GM18870 (cell line): Measurements from ENCODE around the gene GNG11.
A peak's percentile ranks its signal among the peaks of the same experiment; 100 is the strongest.

Experiments
- ATAC-seq: cut with Tn5 transposase; IDR thresholded peaks from one replicate; pipeline ENCODE4 v1.9.1; 2021; ENCODE audit warnings: moderate library complexity; ENCODE audit not compliant: unreplicated experiment

Gene GNG11

DNA sequence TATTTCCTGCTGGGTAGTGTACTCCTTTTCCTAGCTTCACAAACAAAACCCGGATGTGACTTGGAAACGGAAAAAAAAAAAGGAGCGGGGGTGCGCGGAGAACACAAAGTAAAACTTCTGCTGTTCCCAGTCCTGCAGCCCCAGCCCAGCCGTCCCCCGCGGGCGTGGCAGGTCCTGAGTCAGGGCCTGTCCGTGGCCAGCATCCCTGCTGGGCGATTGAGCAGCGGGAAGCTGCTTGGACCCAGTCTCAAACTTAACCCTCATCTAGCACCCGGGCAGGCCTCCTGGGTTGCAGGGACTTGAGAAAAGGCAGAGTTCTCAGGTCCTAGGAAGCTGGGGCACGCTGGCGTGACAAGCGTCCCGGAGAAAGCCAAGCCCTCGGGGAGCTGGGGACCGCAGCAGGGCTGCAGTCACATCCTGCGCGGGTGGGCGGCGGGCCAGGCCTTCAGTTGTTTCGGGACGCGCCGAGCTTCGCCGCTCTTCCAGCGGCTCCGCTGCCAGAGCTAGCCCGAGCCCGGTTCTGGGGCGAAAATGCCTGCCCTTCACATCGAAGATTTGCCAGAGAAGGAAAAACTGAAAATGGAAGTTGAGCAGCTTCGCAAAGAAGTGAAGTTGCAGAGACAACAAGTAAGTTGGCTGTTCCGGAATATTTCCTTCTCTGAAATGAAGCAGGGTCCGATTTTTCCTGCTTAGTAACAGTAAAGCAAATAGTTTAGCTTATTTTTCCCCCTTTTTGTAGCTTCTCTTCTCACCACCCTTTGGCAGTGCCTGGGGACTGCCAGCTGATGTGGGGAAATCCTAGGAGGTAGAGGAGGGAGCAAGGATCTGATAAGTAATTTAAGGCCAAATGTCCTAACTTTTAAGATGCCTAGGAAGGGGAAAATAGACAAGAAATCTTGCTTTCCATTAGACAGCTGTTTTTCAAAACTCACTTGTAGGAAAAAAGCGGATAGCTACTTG, at the start of gene GNG11:
Gene GNG11 (plus strand): TSS at position 129 of the 960 bp plus-strand sequence. CDS start 403 bp downstream, at position 532.
- ATAC-seq = peak; percentile 71

GRCh38 chr7:93873998-93874574, 47.4 kb upstream of the GNG11 start:
- ATAC-seq = no peak

GRCh38 chr7:93877742-93878141, 43.8 kb upstream of the GNG11 start:
- no peak for ATAC-seq

DNA sequence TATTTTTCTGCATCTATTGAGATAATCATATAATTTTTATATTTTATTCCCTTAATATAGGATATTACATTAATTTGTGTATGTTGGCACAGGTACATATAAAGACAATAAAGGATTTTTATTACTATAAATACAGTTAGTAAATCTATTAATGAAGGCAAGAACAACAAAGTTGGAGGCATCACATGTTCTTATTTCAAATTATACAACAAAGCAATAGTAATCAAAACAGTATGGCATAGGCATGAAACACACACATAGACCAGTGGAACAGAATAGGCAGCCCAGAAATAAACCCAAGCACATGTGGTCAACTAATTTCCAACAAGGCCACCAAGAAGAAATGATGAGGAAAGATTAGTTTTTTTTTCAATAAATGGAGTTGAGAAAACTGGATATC, 42.2 kb upstream of the GNG11 start:
- no peak for ATAC-seq

GRCh38 chr7:93882468-93882867, 39.1 kb upstream of the GNG11 start:
- ATAC-seq = no peak

GRCh38 chr7:93883078-93883916, 38.2 kb upstream of the GNG11 start:
- no peak for ATAC-seq

- no peak for ATAC-seq
These were observed 37.6 kb upstream of the GNG11 start for GRCh38 chr7:93883917-93884345.

GRCh38 chr7:93884541-93884940, 37.0 kb upstream of the GNG11 start:
- ATAC-seq = no peak

GRCh38 chr7:93889261-93889660, 32.3 kb upstream of the GNG11 start:
- no peak for ATAC-seq

- ATAC-seq = peak; percentile 44
These were observed 31.5 kb upstream of the GNG11 start for GRCh38 chr7:93890041-93890463.

GRCh38 chr7:93890464-93891068, 31.0 kb upstream of the GNG11 start, which contains the start of gene TFPI2:
Gene TFPI2 (minus strand): TSS chr7:93890753. CDS start chr7:93890678, 75 bp downstream.
- peak; percentile 29 for ATAC-seq

GRCh38 chr7:93894426-93894825, 27.1 kb upstream of the GNG11 start:
- no peak for ATAC-seq

DNA sequence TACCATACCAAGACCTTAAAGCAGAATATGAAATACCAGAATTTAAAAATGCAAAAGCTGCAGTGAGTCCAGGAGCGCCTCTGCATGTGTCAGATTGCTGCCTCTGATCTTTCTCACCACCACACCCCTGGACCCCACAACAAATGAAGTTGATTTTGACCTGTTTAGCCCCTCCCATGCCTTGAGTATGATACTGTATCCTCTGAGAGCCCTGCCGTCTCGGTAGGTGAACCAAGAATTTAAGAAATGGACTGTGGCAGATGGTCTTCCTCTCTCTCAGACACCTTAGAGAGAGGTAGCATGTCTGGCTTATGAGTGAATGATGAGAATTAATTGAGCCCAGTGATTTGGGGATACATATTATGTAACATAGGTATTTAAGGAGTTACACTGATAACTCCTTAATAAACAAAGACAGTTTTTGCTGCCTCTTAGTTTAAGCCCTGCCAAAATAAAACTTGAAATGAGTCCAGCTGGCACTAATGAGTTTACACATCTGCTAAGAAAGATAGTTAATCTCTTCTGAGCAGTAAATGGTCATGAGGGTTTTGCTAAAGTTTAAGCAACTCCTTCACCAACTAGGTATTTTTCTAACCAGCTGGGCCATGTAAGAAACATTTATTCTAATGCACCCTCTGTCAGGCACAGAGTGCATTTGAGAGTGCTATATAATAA, 26.4 kb upstream of the GNG11 start:
- no peak for ATAC-seq

GRCh38 chr7:93895859-93896600, 25.5 kb upstream of the GNG11 start:
- no peak for ATAC-seq

- ATAC-seq = no peak
These were observed 23.9 kb upstream of the GNG11 start for GRCh38 chr7:93897680-93898079.

- ATAC-seq = no peak
These were observed 18.6 kb upstream of the GNG11 start for GRCh38 chr7:93902777-93903423.

DNA sequence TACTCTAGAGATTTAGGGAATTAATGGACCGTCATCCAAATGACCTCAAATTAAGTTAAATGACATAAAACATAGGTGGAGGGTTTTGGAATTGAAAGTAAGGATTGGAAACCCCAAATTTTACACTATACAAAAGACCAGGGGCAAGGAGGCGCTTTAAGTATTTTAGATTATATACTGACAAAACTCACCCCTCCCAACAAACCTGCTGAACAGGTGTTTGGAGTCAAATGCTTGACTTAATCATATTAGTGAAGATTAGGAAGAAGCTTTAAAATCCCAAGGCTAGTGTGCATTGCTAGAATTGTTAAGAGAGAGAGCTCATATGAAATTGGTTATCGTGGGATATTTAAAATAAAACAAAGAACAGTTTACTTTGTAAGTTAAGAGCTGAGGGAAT, 15.3 kb upstream of the GNG11 start, which contains the start of gene GNGT1:
Gene GNGT1 (plus strand): TSS at position 301 of the 400 bp plus-strand sequence. CDS start 180 bp downstream, outside the sequence.
- no peak for ATAC-seq

DNA sequence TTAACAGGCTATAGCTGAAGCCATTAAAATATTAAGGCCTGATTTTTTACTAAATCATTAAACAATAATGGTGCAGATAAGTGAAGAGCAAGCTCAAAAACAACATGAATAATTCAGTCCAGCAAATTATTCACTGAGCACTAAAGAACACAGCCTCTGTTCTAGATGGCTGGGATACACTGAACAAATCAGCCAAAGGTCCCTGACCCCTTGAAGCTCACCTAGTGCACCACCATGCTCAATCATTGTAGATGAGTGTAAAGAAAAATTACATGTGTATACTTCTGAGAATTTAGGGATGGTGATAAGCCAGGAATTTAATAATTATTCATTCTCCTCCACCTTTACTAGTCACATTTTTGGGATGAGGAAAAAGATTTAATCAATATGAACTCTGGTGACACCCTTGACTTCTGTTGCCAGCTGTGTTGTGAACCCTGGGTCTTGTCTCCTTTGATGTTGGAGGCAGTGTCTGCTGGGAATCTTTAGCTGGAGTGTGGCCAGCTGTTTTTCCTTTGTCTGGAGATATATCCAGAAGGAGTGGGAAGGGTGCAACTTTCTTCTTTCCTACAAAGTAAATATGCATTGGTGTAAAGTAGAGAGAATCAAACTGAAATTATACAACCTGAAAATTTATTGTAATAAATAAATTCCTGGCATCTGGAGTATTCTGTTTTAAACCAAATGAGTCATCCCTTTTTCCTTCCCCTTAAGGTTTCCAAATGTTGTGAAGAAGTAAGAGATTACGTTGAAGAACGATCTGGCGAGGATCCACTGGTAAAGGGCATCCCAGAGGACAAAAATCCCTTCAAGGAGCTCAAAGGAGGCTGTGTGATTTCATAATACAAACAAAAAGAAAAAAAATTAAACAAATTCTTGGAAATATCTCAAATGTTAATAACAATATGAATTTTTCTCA, 11.2 kb upstream of the GNG11 start:
- ATAC-seq = no peak
